ENCODE measurements around the gene MTUS2.

GRCh38 chr13:29452773-29453616, 632.9 kb downstream of the MTUS2 start:
- TF ChIP-seq, protein P1, sequence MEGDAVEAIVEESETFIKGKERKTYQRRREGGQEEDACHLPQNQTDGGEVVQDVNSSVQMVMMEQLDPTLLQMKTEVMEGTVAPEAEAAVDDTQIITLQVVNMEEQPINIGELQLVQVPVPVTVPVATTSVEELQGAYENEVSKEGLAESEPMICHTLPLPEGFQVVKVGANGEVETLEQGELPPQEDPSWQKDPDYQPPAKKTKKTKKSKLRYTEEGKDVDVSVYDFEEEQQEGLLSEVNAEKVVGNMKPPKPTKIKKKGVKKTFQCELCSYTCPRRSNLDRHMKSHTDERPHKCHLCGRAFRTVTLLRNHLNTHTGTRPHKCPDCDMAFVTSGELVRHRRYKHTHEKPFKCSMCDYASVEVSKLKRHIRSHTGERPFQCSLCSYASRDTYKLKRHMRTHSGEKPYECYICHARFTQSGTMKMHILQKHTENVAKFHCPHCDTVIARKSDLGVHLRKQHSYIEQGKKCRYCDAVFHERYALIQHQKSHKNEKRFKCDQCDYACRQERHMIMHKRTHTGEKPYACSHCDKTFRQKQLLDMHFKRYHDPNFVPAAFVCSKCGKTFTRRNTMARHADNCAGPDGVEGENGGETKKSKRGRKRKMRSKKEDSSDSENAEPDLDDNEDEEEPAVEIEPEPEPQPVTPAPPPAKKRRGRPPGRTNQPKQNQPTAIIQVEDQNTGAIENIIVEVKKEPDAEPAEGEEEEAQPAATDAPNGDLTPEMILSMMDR (IDR thresholded peaks at IDR 0.05; ENCODE audit: low read depth, low read length): no peak
- TF ChIP-seq, protein P2, sequence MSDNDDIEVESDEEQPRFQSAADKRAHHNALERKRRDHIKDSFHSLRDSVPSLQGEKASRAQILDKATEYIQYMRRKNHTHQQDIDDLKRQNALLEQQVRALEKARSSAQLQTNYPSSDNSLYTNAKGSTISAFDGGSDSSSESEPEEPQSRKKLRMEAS (IDR thresholded peaks at IDR 0.05; ENCODE audit: low read depth, low read length): no peak
